Measurements from ENCODE around the gene DLEC1.

The DLEC1 gene

GRCh38 chr3:38139652-38140051, 100.6 kb downstream of the DLEC1 start:
- Mint-ChIP-seq H3K4me1 (peaks cover 41% of the 10 kb centered on the region), H3K4me3 (peak overlapping the region; percentile 90), H3K9me3 (no peaks in the 10 kb centered on the region), H3K27me3 (ENCODE audit: low read depth, poor library complexity) (peaks cover 17% of the 10 kb centered on the region), H3K27ac (no peak overlapping the region), H3K36me3 (ENCODE audit: low read depth) (peaks cover 14% of the 10 kb centered on the region)
- TF ChIP-seq CTCF (IDR thresholded peaks at IDR 0.05), result no peak
- no peak for DNase-seq

- peaks cover 14% of the 10 kb centered on the region for H3K36me3 Mint-ChIP-seq (ENCODE audit: low read depth)
- H3K4me3 Mint-ChIP-seq, result peak overlapping the region; percentile 90
- peaks cover 23% of the 10 kb centered on the region for H3K27me3 Mint-ChIP-seq (ENCODE audit: low read depth, poor library complexity)
- peaks cover 4% of the 10 kb centered on the region for H3K9me3 Mint-ChIP-seq
- DNase-seq, result no peak
- no peak overlapping the region for H3K27ac Mint-ChIP-seq
- TF ChIP-seq CTCF (IDR thresholded peaks at IDR 0.05), result no peak
- H3K4me1 Mint-ChIP-seq, result peaks cover 34% of the 10 kb centered on the region
These were observed 101.5 kb downstream of the DLEC1 start for GRCh38 chr3:38140326-38141172.

GRCh38 chr3:38141173-38141951, 102.4 kb downstream of the DLEC1 start:
- peaks cover 25% of the 10 kb centered on the region for H3K4me1 Mint-ChIP-seq
- H3K4me3 Mint-ChIP-seq, result no peak overlapping the region
- peaks cover 12% of the 10 kb centered on the region for H3K9me3 Mint-ChIP-seq
- no peak overlapping the region for H3K27ac Mint-ChIP-seq
- peaks cover 31% of the 10 kb centered on the region for H3K27me3 Mint-ChIP-seq (ENCODE audit: low read depth, poor library complexity)
- no peak for DNase-seq
- TF ChIP-seq CTCF (IDR thresholded peaks at IDR 0.05), result no peak
- H3K36me3 Mint-ChIP-seq (ENCODE audit: low read depth), result peaks cover 14% of the 10 kb centered on the region

GRCh38 chr3:38141952-38142273, 102.9 kb downstream of the DLEC1 start:
- no peak for DNase-seq
- no peak for TF ChIP-seq CTCF (IDR thresholded peaks at IDR 0.05)
- peaks cover 24% of the 10 kb centered on the region for H3K4me1 Mint-ChIP-seq
- H3K9me3 Mint-ChIP-seq, result peaks cover 18% of the 10 kb centered on the region
- H3K27ac Mint-ChIP-seq, result no peak overlapping the region
- peaks cover 14% of the 10 kb centered on the region for H3K36me3 Mint-ChIP-seq (ENCODE audit: low read depth)
- peaks cover 35% of the 10 kb centered on the region for H3K27me3 Mint-ChIP-seq (ENCODE audit: low read depth, poor library complexity)
- H3K4me3 Mint-ChIP-seq, result no peak overlapping the region

GRCh38 chr3:38142959-38143358, 104.0 kb downstream of the DLEC1 start:
- H3K9me3 Mint-ChIP-seq, result peaks cover 28% of the 10 kb centered on the region
- H3K4me1 Mint-ChIP-seq, result peaks cover 18% of the 10 kb centered on the region
- peaks cover 14% of the 10 kb centered on the region for H3K36me3 Mint-ChIP-seq (ENCODE audit: low read depth)
- no peak overlapping the region for H3K27ac Mint-ChIP-seq
- no peak for DNase-seq
- no peak for TF ChIP-seq CTCF (IDR thresholded peaks at IDR 0.05)
- no peak overlapping the region for H3K4me3 Mint-ChIP-seq
- H3K27me3 Mint-ChIP-seq (ENCODE audit: low read depth, poor library complexity), result peaks cover 35% of the 10 kb centered on the region

All from nephron progenitor cell (in vitro differentiated cells).